Vagina (tissue), 2 donors: ENCODE data around the gene SLC10A7.

Experiments used
- POLR2A ChIP-seq, 2 donors: fragments of 450-650 bp; IDR thresholded peaks; one replicate each; pipeline ENCODE4 v1.6.1; 2017; ENCODE audit warnings: antibody characterized with exemption in 2 of 2, mild to moderate bottlenecking in 2 of 2, moderate library complexity in 2 of 2
- POLR2AphosphoS5 ChIP-seq, 2 donors: sonication (generic); formaldehyde crosslinking; IDR thresholded peaks; one replicate each; pipeline ENCODE4 v1.9.0; 2017; ENCODE audit warnings: antibody characterized with exemption in 2 of 2, mild to moderate bottlenecking in 2 of 2, low read depth in 1 of 2; ENCODE audit not compliant: insufficient read depth in 1 of 2
- TF ChIP-seq, protein P1 (sequence below), 3 experiments: fragments of 450-650 bp in 2 of 3; fragments of 200-600 bp in 1 of 3; sonication (generic) in 1 of 3; IDR thresholded peaks; one replicate each; pipeline ENCODE4 v1.5.1; 2017 to 2019; ENCODE audit warnings: antibody characterized with exemption in 3 of 3, mild to moderate bottlenecking in 2 of 3, moderate library complexity in 2 of 3

DNA sequence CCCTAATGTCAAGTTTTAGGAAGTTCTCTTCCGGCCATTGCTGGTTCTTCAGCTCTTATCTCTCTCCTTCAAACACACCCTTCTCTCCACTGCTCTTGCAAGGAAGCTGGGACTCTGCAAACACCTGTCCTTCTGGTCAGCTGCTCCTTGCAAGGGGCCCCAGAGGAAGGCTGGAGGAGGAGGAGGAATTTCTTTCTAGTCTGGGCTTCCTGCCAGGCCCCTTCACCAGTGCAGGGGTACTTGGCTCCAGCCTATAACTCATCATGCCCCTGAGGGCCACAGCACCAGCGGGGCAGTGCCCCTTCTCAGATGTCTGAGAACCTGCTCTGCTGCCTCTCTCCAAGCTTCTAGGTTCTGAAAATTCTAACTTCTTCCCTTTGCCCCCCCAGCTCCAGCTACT lies 260.7 kb downstream of the SLC10A7 start:
- TF ChIP-seq, protein P1, sequence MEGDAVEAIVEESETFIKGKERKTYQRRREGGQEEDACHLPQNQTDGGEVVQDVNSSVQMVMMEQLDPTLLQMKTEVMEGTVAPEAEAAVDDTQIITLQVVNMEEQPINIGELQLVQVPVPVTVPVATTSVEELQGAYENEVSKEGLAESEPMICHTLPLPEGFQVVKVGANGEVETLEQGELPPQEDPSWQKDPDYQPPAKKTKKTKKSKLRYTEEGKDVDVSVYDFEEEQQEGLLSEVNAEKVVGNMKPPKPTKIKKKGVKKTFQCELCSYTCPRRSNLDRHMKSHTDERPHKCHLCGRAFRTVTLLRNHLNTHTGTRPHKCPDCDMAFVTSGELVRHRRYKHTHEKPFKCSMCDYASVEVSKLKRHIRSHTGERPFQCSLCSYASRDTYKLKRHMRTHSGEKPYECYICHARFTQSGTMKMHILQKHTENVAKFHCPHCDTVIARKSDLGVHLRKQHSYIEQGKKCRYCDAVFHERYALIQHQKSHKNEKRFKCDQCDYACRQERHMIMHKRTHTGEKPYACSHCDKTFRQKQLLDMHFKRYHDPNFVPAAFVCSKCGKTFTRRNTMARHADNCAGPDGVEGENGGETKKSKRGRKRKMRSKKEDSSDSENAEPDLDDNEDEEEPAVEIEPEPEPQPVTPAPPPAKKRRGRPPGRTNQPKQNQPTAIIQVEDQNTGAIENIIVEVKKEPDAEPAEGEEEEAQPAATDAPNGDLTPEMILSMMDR (IDR thresholded peaks at IDR 0.05), result no peak
- no peak for TF ChIP-seq POLR2A (IDR thresholded peaks at IDR 0.05)
- no peak for TF ChIP-seq POLR2AphosphoS5 (IDR thresholded peaks at IDR 0.05; ENCODE audit: insufficient read depth in 1 of 2, low read depth in 1 of 2)
